Body of pancreas (tissue), 4 donors: ENCODE results near the gene ADCY3. TPM values are rescaled to one million over a fixed set of nuclear protein-coding genes. Genes with fewer than 3 reads are reported as not detected.

Experiments used
- ATAC-seq: fragments of 150-250 bp; one replicate; pipeline ENCODE4 v1.9.1; 2016
- DNase-seq, 4 donors: peaks; one replicate each; pipeline ENCODE4 v3.0.0-alpha.2; 2019
- H3K27ac ChIP-seq, 4 donors: fragments of 200-600 bp; sonication (generic); 1 replicate in 3 of 4; 2 replicates in 1 of 4; pipeline versions ENCODE4 v1.5.1 to v1.6.1; 2016 to 2019; ENCODE audit warnings: mild to moderate bottlenecking in 1 of 4, mixed read lengths in 1 of 4, moderate library complexity in 1 of 4
- H3K27me3 ChIP-seq, 2 donors: fragments of 200-600 bp; sonication (generic); one replicate each; pipeline ENCODE4 v1.6.0; 2016; ENCODE audit warnings: mild to moderate bottlenecking in 1 of 2
- H3K36me3 ChIP-seq, 2 donors: fragments of 200-600 bp; sonication (generic); replicated peaks in 1 of 2; 2 replicates each; pipeline ENCODE4 v1.5.1; 2016; ENCODE audit warnings: low read depth in 2 of 2; ENCODE audit not compliant: insufficient read depth in 1 of 2
- H3K4me1 ChIP-seq: fragments of 200-600 bp; sonication (generic); one replicate; pipeline ENCODE4 v1.6.0; 2016
- H3K4me3 ChIP-seq, 2 donors: fragments of 200-600 bp; sonication (generic); 1 replicate in 1 of 2; 2 replicates in 1 of 2; pipeline ENCODE4 v1.5.1; 2016 to 2019
- H3K9me3 ChIP-seq, 3 donors: fragments of 200-600 bp; sonication (generic); 1 replicate in 2 of 3; 2 replicates in 1 of 3; pipeline ENCODE4 v1.5.1; 2016
- CTCF ChIP-seq, 7 experiments: fragments of 450-650 bp in 4 of 7; fragments of 200-600 bp in 3 of 7; sonication (generic) in 3 of 7; IDR thresholded peaks; one replicate each; pipeline ENCODE4 v1.5.1; 2016 to 2019; ENCODE audit warnings: antibody characterized with exemption in 7 of 7
- POLR2A ChIP-seq, 3 donors: fragments of 450-650 bp; IDR thresholded peaks; one replicate each; pipeline ENCODE4 v1.6.1; 2016; ENCODE audit warnings: antibody characterized with exemption in 3 of 3, mild to moderate bottlenecking in 2 of 3
- WGBS, 2 donors: methylation state at CpG; one replicate each; pipeline ENCODE4 v1.1.5; 2017; 5-methylcytosine and 5-hydroxymethylcytosine counted together
- intact Hi-C: fragments of 100-400 bp; cut with DNase I; formaldehyde crosslinking; loops from one replicate; pipeline ENCODE4 v1.15.1; 2023
- total RNA-seq, 2 donors: library from RNA; depleted of rRNA; stranded (reverse); fragments of >200 nt; gene quantifications; one replicate each; pipeline ENCODE4 v1.1.0, GENCODE V29; 2016

The ADCY3 gene
- total RNA-seq, 2 donors from 2014 or later: 17.1 to 63.9 TPM

- TF ChIP-seq CTCF (IDR thresholded peaks at IDR 0.05): no peak
- TF ChIP-seq POLR2A (IDR thresholded peaks at IDR 0.05): no peak
- H3K9me3 ChIP-seq: no peaks in the 10 kb centered on the region
- no peak for DNase-seq
- no peaks in the 10 kb centered on the region for H3K27me3 ChIP-seq
- WGBS, 2 donors: 85 to 91% methylated on average over 10 to 17 of the region's 17 CpGs
- no peaks in the 10 kb centered on the region for H3K36me3 ChIP-seq
- intact Hi-C loops: no loop called here
- no peak for ATAC-seq
- no peak overlapping the region for H3K4me3 ChIP-seq
- H3K4me1 ChIP-seq: peaks cover 5% of the 10 kb centered on the region
- H3K27ac ChIP-seq: no peak overlapping the region
These were observed 99.2 kb downstream of the ADCY3 start for GRCh38 chr2:24820598-24821432.

- ATAC-seq: no peak
- H3K36me3 ChIP-seq: no peaks in the 10 kb centered on the region
- no peaks in the 10 kb centered on the region for H3K9me3 ChIP-seq
- TF ChIP-seq POLR2A (IDR thresholded peaks at IDR 0.05) (no peak), CTCF (IDR thresholded peaks at IDR 0.05) (no peak)
- H3K4me1 ChIP-seq: peaks cover 5% of the 10 kb centered on the region
- intact Hi-C loops: no loop called here
- WGBS, 2 donors: 91 to 96% methylated on average over 5 to 7 of the region's 7 CpGs
- H3K27ac ChIP-seq: no peak overlapping the region
- H3K4me3 ChIP-seq: no peak overlapping the region
- H3K27me3 ChIP-seq: no peaks in the 10 kb centered on the region
- no peak for DNase-seq
These were observed 99.9 kb downstream of the ADCY3 start for GRCh38 chr2:24820175-24820513.

- TF ChIP-seq POLR2A (IDR thresholded peaks at IDR 0.05) (no peak), CTCF (IDR thresholded peaks at IDR 0.05) (no peak)
- ATAC-seq (no peak), DNase-seq (no peak)
- 83 to 90% methylated on average over 13 to 17 of the region's 21 CpGs for WGBS, 2 donors
- no peak overlapping the region for H3K4me3 ChIP-seq
- H3K36me3 ChIP-seq: no peaks in the 10 kb centered on the region
- H3K27me3 ChIP-seq: no peaks in the 10 kb centered on the region
- H3K27ac ChIP-seq: no peak overlapping the region
- H3K9me3 ChIP-seq: no peaks in the 10 kb centered on the region
- intact Hi-C loops: no loop called here
- H3K4me1 ChIP-seq: peaks cover 5% of the 10 kb centered on the region
These were observed 100.4 kb downstream of the ADCY3 start for GRCh38 chr2:24819442-24820174.

- DNase-seq: peak; percentile 26 to 54 (median 49)
- Histone ChIP-seq H3K9me3 (no peaks in the 10 kb centered on the region), H3K4me3 (no peak overlapping the region), H3K27ac (peak overlapping the region in 1 of 4 donors; percentile 34), H3K36me3 (no peaks in the 10 kb centered on the region), H3K4me1 (peaks cover 5% of the 10 kb centered on the region), H3K27me3 (no peaks in the 10 kb centered on the region)
- intact Hi-C loops: no loop called here
- WGBS, 2 donors: 40 to 60% methylated on average over 9 of the region's 9 CpGs
- peak; percentile 55 for ATAC-seq
- no peak for TF ChIP-seq CTCF (IDR thresholded peaks at IDR 0.05)
- TF ChIP-seq POLR2A (IDR thresholded peaks at IDR 0.05): no peak
These were observed 101.3 kb downstream of the ADCY3 start for GRCh38 chr2:24818721-24819167.
